Breast epithelium (tissue), 3 donors: ENCODE data around the gene MYO5A.

Experiments used
- POLR2A ChIP-seq: fragments of 450-650 bp; IDR thresholded peaks from one replicate; pipeline ENCODE4 v1.6.1; 2016; ENCODE audit warnings: antibody characterized with exemption, mild to moderate bottlenecking, moderate library complexity
- TF ChIP-seq, protein P1 (sequence below), 3 donors: fragments of 450-650 bp; IDR thresholded peaks; one replicate each; pipeline ENCODE4 v1.5.1; 2016 to 2017; ENCODE audit warnings: antibody characterized with exemption in 3 of 3, mild to moderate bottlenecking in 3 of 3, moderate library complexity in 3 of 3

DNA sequence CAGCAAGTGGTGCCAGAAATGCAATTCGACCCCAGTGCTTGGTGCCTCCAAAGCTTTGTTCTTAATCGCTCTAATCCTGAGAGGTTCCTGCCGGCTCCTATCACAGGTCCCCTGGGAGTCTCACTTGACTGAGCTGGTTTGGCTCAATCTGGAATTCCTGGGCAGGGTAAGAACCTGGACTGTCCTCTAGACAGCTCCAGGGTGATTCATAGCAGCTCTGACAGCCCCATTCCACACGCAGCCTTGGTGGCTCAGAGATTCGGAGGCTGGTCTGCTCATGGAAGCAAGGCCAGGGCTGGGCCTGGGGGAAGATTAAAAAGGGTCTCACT lies 271.0 kb downstream of the MYO5A start:
- no peak for TF ChIP-seq POLR2A
- TF ChIP-seq, protein P1, sequence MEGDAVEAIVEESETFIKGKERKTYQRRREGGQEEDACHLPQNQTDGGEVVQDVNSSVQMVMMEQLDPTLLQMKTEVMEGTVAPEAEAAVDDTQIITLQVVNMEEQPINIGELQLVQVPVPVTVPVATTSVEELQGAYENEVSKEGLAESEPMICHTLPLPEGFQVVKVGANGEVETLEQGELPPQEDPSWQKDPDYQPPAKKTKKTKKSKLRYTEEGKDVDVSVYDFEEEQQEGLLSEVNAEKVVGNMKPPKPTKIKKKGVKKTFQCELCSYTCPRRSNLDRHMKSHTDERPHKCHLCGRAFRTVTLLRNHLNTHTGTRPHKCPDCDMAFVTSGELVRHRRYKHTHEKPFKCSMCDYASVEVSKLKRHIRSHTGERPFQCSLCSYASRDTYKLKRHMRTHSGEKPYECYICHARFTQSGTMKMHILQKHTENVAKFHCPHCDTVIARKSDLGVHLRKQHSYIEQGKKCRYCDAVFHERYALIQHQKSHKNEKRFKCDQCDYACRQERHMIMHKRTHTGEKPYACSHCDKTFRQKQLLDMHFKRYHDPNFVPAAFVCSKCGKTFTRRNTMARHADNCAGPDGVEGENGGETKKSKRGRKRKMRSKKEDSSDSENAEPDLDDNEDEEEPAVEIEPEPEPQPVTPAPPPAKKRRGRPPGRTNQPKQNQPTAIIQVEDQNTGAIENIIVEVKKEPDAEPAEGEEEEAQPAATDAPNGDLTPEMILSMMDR (IDR thresholded peaks at IDR 0.05): no peak
